ENCODE results near the gene PIEZO2. TPM values are rescaled to one million over a fixed set of nuclear protein-coding genes. Genes with fewer than 3 reads are reported as not detected.

PIEZO2 gene
- polyA plus RNA-seq, 5 donors: 177 to 232 (median 217) TPM

DNA sequence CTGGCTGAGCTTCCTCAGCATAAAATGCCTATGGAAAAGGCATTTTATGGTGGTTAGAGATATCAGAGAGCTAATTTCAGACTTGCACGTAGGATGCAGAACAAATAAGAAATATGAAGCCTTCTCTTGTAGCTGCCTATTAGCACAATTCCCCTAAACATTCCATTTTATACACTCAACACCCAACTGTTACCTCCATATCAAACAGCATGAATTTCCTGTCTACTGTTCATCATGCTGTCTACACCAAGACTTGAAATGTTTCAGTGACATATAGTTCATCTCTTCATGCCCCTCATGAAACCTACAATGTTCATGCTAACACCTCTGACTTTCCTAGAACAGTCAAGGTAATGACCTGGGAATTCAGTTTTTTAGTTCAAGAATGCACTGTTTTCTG lies 249.9 kb downstream of the PIEZO2 start:
- no peak for DNase-seq

DNA sequence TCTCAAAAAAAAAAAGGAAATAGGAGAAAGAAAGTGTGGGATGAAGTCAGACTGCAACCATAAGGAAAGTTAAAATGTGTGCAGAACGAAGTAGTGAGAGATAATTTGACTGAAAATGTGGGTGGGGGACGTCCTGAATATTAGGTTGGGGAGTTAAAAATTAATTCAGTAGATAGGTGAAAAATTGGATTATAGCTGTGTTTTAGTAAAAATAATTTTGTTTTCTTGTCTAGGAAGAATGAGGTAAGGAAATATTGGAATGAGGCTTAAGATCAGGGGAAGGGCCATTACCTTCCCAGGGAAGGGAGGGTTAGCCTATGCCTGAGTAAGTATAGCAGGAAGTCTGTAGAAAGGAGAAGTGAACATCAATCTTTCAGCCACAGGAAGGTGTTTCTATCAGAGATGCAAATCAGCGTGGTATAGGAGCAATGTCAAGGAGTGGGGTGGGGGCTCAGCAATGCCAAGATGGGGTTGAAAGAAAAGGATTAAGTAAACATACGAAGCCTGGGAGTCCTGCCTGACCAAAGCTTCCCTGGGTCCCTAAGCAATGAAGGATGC lies 250.9 kb downstream of the PIEZO2 start:
- DNase-seq: no peak

DNA sequence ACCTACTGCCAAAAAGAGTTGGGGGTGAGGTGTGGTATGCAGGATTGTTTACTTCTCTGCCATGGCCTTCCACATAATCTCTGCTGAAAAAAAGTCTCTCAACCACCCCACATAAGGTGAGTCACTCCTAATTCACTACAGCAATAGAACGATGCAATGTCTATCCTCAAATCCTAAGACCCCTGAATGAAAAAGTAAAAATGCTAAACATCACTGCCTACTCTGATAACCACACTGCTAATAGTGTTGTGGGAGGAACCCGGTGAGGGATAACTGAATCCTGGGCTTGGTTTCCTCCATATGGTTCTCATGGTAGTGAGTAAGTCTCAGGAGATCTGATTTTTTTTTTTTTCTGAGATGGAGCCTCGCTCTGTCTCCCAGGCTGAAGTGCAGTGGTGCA lies 252.5 kb downstream of the PIEZO2 start:
- DNase-seq: no peak

DNA sequence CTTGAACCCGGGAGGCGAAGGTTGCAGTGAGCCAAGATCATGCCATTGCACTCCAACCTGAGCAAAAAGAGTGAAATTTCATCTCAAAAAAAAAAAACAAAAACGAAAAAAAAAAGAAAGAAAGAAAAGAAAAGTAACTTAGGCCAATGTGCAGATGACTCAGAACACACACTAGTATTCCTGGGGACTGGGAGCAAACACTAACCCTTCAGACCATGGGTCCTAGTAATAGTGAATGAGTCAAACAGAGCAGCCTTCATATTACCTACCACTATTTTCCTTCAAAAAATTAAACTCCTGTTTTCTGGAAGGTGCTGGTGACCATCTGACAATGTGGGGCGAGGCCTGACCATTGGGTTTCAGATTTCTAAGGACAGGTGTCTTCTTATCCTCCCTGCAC lies 253.4 kb downstream of the PIEZO2 start:
- DNase-seq: no peak

DNA sequence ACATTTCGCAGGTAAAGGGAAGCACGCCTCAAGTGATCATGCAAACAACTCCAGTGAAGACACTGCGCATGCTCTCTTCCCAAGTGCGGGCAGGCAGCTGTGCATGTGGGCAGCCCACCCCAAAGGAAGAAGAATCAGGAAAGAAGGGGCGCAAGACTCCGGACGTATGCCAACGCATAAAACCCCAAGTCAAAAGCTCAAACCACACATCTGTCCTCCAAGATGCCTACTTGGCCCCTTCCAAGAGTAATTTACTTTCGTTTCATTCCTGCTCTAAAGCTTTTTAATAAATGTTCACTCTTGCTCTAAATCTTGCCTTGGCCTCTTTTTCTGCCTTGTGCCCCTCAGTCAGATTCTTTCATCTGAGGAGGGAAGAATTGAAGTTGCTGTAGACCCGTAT lies 254.9 kb downstream of the PIEZO2 start:
- DNase-seq: no peak

DNA sequence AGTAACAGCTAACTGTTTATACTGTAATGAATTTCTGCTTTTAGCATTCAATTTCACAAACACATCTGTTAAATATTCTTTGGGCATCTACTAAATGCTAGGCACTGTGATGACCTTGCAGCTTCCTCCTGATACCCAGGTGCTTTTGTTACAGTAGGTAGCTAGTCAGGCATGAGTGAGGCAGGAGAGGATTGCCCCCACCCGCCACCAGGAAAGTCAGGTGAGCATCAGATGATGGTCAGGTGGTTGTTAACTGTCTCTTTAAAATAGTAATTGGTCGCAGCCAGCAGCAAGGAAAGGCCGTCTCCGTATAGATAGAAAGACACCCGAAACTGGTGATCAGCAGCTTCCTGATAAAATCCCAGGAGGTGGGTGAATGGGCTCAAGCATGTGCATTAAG lies 255.6 kb downstream of the PIEZO2 start:
- DNase-seq: no peak

DNA sequence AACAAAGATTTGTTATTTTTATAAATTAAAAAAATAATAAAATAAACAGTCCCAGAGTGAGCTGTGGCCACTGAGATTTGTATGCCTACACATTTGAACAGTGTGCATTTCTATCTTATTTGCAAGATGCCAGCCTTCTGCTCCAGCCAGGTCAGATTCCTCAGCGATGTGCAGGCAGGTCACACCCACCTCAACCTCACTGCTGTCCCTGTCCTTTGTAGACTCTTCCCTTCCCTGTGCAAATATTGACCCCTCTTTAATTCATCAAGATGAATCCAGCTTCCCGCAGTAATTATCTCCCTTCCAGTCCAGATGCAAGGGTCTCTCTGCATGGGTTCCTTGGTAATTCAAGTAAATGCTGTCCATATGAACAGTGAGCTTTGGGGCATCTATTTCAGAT lies 256.2 kb downstream of the PIEZO2 start:
- DNase-seq: no peak

DNA sequence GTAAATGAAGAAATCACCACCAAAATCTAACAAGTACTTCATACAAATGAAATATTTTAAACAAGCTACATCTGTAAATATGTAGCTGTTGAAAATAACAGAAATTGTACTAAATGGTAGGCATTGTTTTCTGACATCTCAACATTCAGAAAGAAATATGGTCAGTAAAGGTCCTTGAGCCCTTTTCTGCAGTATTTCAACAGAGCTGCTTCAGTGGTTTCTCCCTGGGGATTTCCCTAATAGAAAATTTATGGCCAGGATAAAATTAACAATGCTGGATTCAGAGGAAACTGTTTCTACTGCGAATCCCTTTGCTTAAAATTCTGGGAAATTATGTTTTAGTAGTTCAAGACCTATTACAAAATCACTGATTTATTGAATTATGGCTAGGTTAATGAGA lies 256.6 kb downstream of the PIEZO2 start:
- no peak for DNase-seq

DNA sequence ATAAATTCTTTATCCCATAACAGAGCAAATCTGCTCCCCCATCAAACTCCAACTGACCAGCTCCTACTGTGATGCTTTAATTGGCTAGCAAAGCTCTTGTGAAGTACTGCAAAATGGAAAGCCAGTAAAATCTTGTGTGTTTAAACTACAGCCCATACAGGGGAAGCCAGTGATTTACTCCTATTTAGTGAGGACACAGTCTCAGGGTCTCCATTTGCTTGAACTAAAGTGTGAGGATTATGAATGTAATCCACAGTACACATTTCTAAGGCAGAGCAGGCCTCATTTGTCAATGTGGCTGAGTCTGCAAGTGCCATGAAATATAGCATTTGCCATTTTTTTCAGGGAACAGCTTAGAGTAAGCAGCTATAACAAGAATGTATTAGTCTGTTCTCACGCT lies 259.3 kb downstream of the PIEZO2 start:
- no peak for DNase-seq

DNA sequence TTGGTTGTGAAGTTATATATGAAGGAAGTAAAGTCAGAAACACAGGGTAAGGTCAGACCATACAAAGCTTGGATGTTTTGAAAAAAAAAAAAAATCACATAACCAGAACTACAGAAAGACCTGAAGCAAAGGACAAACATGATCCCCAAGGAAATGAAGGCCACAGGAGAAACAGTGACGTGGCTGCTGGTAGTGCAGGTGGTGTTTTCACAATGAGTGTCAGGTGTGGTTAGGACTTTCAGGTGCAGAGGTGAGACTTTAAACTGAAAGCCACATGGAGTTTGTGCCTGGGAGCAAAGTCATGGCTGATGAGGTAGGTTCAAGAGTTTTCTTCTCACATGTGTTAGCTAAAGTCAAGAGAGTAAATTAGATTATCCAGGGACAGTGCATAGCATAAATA lies 270.7 kb downstream of the PIEZO2 start:
- DNase-seq: no peak

DNA sequence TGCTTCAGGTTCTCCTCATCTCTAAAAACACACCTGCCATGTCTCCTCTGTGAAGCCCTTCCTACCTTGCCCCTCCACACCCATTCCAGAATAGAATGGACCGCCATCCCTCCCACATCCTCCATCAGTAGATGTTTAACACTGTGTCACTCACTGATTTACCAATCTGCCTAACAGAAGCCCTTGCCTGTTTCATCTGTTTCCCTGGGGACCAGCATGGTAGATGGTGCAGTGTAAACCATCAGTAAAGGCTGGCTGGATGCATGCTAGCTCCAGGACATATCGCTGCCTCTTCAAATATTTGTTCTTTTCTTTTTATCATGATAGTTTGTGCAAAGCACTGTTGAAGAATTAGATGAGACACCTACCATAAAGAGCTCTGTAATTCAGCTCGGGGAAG lies 271.4 kb downstream of the PIEZO2 start:
- no peak for DNase-seq

DNA sequence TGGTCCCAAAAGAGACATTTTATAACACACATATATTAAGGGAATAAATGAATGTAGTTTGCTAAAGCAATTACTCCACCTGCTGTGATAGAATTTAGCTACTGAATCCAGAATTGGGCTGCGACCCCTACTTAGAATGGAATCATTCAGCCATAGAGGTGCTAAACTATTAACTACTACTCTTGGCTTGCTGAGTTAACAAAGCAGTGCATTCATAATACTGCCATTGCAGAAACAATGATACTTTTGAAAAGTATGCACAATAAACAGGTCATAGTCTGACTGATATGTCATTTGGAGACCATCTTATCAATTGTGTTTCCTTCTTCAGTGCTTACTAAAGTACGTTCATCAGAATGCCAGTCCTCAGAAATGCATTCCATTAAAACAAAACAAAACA lies 273.6 kb downstream of the PIEZO2 start:
- no peak for DNase-seq

DNA sequence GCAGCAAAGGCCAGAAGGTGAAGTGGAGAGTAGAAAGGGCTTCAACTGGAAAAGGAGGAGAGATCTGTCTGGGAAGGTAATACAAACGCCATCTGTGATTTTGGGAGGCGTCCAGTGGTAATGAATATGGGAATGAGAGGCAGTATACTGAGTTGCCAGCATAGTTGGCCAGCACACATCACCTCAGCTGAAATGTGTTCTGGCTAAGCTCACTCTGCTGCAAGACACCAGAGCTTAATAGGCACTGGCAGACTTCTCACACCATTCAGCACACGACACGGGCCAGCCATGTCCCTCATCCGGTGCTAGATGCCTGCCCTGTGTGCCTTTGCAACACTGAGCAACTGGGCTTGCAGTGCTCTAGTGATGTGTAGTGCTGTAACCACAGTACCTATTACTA lies 277.1 kb downstream of the PIEZO2 start:
- DNase-seq: no peak

DNA sequence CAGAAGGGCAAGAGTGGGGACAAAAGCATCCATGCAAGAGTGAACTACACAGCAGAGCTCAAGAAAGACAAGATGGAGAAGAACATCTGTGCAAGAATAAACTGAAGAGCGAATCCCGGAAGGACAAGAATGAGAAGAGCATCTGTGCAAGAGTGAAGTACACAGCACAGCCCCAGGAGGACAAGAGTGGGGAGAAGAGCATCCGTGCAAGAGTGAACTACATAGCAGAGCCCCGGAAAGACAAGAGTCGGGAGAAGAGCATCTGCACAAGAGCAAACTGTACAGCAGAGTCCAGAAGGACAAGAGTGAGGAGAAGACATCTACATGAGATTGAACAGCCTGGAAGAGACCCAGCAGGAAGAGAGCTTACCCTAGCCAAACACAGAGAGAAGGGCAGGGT lies 284.6 kb downstream of the PIEZO2 start:
- no peak for DNase-seq

DNA sequence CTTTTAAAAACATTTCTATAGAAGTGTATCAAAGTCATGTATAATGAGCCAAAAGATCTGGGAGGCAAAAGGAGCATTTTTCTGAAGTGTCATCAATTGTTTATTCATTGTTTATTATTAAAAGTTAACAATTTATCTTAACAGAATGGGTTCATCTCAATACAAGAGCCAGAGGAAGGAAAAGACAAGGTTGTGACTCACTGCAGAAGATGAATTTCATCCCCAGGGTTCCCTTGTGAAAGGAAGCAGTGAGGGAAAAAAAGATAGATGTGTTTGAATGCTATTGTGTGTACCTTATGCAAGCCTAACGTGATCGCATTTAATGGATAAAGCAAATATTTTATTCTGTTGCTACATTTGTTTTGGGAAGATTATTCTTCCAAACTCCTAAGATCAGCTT lies 286.3 kb downstream of the PIEZO2 start:
- DNase-seq: no peak

DNA sequence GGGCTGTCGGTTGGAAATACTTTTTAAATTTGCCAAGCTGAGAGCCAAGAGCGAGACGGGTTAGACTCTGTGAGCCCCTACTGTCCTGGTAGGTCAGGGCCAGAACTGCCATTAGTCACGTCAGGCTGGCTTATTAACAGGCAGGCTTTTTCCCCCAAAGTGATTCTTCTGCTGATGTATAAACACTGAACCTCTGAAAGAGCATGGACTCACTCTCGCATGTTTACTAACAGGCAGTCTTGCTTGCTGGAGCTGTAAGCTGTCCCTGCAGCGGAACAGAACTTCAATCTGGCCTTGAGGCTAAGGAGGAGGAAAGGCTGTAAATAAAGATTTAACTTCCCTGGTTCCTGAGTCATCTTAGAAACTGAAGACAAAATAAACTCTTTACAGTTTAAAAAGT lies 288.4 kb downstream of the PIEZO2 start:
- DNase-seq: no peak

DNA sequence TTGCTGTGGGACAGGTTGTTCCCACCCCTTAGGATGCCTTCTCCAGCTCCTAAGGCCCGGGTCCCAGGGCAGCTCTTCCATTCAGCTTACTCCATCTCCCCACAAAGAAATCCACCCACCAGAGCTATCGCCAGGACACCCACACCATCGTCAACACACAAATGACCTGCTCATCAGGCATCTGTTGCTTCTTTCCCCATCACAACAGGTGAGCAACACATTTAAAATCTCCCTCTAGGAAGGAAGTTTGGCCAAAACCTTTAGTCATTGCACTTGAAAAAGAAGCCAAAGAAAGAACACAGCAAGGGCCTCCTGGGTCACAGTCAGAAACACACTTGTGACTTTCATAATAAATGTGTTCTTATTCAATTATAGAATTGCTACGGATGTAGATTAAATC lies 289.0 kb downstream of the PIEZO2 start:
- DNase-seq: no peak

DNA sequence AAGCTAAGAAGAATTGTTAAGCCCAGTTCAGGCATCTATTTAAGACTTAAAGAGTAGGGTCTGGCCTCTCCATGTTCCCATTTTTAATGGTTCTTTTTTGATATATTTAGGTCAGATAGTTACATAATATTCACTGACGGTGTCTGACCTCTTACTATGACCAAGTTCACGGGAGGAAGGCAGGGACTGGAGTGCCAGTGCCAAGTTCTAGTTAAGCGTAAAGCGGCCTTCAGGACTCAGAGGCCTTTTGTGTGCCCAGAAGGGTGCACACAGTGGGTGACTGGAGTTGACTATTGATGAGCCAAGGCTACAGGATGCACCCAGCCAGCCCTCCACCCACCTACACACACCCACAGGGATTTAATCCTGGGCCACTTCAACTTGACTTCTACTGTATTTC lies 290.9 kb downstream of the PIEZO2 start:
- no peak for DNase-seq

DNA sequence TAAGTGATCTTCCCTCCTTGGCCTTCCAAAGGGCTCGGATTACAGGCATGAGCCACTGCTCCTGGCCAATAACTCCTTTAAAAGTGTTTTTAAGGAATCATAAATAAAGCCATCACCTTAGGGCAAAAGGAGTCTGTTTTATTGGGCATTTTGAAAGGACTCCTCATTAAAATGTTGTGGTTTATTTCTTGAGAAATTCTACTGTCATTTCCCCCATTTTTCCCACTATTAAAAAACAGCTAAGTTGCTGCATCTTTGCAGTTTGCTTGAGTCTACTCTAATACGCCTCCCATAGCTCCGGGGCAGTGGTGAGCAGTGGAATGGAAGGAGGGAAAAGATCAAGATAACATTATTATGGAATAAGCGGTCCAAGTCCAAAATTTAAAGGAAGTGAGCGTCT lies 293.2 kb downstream of the PIEZO2 start:
- no peak for DNase-seq

DNA sequence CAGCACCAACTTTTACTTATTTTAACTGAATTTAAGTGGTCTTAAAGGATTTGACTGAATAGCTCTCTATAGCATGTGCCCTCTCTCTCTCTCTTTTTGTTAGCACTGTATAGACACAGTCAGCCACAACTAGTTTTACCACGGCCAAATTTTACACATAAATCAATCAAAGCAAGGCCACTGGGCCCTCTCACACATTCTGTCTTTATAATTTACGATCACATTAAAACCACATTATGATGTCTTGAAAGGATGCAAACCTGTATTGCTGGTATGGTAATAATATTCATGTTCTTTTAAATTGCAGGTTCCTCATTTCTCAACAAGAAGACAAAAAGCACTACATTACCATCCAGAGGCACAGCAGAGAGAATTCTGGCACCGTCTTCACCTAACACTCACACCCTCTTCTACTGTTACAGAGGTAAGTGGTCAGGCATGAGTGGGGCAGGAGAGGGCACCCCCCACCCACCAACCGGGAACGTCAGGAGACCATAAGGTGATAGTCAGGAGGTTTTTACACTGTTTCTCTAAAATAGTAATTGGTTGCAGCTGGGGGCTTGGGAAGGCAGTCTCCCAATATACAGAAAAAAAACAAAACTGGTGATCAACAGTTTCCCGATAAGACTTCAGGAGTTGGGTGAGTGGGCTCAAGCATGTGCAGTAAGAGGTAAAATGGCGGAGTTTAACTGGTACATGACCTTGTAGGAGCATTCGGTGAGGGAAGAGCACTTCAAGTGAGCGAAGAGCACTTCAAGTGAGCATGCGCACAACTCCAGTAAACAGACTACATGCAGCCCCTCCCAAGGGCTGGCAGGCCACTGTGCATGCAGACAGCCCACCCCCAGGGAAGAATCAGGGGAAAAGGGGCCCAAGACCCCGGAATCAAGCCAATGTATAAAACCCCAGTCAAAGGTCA lies 296.7 kb downstream of the PIEZO2 start:
- DNase-seq: no peak

DNA sequence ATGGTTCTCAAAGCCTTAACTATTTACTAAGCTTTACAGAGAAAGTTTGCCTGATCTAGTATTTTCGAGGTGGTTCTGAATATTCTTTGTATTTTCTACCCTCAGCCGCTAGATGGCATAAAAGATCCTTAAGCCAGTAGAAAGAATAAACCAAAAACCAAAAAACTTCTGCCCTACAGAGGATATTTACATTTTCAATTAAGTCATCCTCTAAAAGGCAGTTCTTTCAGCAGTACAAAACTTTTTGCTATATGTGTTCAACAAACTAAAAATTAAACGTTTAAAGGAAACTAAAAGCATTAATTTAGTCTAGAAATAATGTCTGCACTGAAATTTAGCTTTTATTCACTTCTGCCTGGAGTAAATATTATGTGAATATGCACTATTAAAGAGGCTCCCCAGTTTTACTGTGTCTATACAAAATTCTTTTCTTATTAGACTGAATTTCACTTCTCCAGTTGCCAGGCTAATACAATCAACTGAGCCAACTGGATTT lies 297.5 kb downstream of the PIEZO2 start:
- DNase-seq: peak; percentile 56 to 64

DNA sequence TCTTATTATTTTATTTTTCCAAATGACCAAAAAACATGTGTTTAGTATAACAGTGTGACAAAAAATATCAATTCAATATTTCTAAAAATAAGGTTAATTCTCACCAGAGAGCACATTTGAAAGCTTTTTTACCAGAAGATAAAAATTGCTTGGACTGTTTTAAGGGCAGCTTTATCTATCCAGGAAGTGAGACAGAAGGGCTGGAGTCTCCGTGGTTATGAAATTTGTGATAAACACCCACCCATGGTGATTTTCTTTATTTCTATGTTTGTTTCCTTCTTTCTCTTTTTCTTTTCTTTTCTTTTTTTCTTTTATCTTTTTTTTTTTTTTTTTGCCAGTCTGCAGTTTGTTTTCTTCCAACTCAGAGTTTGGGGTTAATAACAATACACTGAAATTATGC lies 298.5 kb downstream of the PIEZO2 start:
- no peak for DNase-seq

DNA sequence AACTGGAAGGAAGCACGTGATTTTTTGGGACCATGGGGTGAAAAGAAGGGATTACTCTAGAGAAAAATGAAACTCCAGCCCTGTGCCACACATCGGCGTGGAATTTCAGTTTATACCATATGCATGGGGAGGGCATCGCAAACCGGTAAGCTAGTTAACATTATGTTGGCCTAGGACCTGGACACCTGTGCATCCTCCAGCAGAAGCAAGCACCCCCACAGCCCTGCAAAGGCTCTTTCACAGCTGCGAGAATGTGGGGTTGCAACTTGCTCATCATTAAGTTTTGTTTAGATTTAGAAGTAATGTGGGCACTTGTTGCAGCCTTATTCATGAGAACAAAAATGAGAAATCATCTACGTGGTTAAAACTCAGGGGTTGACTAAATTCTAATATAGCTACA lies 299.2 kb downstream of the PIEZO2 start:
- DNase-seq: no peak

DNA sequence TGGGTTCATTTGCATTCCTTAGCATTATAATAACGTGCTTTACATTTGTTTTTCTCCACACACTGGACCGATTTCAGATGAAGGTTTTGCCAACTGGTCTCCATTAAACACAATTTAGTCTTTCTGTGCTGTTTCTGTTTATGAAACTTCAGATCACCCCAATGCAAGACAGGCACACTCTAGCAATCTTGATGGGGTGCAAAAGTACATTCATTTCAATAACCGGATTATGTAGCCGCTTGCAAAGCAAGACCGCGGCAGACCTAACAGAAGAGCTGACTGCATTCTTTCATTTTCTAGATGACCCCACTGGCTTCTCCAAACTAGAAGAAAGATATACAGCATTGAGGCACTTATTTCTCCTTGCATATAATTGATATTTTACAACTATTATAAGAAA lies 301.5 kb downstream of the PIEZO2 start:
- DNase-seq: no peak
